GM12878 (cell line): ENCODE results near the gene TLR5. TPM values are rescaled to one million over a fixed set of nuclear protein-coding genes. Genes with fewer than 3 reads are reported as not detected.

ENCODE experiments used
- ASH2L ChIP-seq: fragments of 300-600, 200-600 bp; sonication (generic); IDR thresholded peaks from 2 replicates; pipeline ENCODE4 v1.6.1; 2017; ENCODE audit warnings: low read depth, mild to moderate bottlenecking, borderline replicate concordance
- EP300 ChIP-seq, 2 experiments: fragments of 150-350 bp in 1 of 2; IDR thresholded peaks; 2 replicates each; pipeline ENCODE4 v1.6.1; 2011 to 2012; ENCODE audit warnings: low read depth in 2 of 2, low read length in 2 of 2, borderline replicate concordance in 1 of 2, improper control_type of control experiment in 1 of 2, inconsistent platforms in 1 of 2; ENCODE audit not compliant: control insufficient read depth in 1 of 2
- RBBP5 ChIP-seq: fragments of 200-600 bp; sonication (generic); conservative IDR thresholded peaks from 2 replicates; pipeline ENCODE4 v1.6.1; 2016
- SRF ChIP-seq, 2 experiments: IDR thresholded peaks; 2 replicates each; pipeline ENCODE4 v1.6.1; 2011; ENCODE audit warnings: low read depth in 2 of 2, low read length in 2 of 2, mild to moderate bottlenecking in 1 of 2, moderate library complexity in 1 of 2
- polyA plus RNA-seq, 11 experiments: library from polyadenylated mRNA; depleted of rRNA in 4 of 11; unstranded in 6 of 11; stranded (reverse) in 5 of 11; fragments of >200 nt; fragmentation: Nextera tagmentation in 4 of 11; fragmentation: Illumina TruSeq in 1 of 11; extraction: Ambion mirVana in 4 of 11; extraction: Trizol in 1 of 11; gene quantifications; 1 replicate in 1 of 11; 2 replicates in 10 of 11; pipeline versions ENCODE4 v1.2.1 to v1.2.3, GENCODE V29; 2011 to 2016; ENCODE audit warnings: inconsistent platforms in 2 of 11, missing spikeins in 2 of 11, low read depth in 1 of 11
- total RNA-seq, 4 experiments: library from RNA; depleted of rRNA in 3 of 4; stranded (reverse); fragments of >200 nt in 3 of 4; fragmentation: Illumina TruSeq in 1 of 4; extraction: Trizol in 1 of 4; gene quantifications; 2 replicates each; pipeline versions ENCODE4 v1.2.1 to v1.2.3, GENCODE V29; 2013 to 2021
- TF ChIP-seq, protein P1 (sequence below): IDR thresholded peaks from 2 replicates; pipeline ENCODE4 v1.6.1; 2012; ENCODE audit warnings: mild to moderate bottlenecking, low read depth, low read length

Gene TLR5
- total and polyA plus RNA-seq, 10 of the 15 experiments (the other 5 are each of a cell fraction or from before 2014, with no cell fraction given) = 0.34 to 5.3 (median 0.79) TPM

DNA sequence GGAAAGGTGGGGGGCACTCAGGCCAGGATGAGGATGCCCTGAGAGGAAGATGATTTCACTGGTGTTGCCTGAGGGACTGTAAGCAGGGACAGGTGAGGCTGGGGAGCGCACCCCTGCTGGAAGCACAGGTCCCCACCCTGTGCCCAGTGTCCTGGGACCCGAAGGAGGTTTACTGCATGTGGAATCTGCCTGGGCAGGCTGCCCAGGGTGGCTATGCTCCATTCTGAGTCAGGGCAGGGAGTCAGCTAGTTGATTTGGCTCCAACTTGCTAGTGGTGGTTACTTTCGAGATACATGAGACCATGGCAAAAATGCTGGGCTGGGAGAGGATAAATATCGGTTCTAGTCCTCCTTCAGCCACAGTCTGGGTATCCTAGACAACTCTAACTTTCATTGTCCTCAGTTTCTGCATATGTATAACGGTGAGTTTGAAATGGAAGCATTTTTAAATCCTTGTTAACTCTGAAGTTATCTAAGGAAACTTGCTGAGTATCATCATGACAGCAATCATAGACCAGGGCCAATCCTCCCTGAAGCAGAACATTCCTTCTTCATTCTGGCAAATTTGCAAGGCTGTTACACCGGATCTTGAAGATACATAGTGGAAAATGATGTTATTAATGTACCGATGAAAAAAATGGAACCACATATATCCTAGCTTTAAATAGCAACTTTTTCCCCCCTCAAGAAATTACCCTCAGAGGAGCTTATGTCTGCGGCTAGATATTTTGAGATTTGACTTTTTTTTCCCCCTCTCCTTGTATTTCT lies 7.7 kb downstream of the TLR5 start (continued):
- TF ChIP-seq, protein P1, sequence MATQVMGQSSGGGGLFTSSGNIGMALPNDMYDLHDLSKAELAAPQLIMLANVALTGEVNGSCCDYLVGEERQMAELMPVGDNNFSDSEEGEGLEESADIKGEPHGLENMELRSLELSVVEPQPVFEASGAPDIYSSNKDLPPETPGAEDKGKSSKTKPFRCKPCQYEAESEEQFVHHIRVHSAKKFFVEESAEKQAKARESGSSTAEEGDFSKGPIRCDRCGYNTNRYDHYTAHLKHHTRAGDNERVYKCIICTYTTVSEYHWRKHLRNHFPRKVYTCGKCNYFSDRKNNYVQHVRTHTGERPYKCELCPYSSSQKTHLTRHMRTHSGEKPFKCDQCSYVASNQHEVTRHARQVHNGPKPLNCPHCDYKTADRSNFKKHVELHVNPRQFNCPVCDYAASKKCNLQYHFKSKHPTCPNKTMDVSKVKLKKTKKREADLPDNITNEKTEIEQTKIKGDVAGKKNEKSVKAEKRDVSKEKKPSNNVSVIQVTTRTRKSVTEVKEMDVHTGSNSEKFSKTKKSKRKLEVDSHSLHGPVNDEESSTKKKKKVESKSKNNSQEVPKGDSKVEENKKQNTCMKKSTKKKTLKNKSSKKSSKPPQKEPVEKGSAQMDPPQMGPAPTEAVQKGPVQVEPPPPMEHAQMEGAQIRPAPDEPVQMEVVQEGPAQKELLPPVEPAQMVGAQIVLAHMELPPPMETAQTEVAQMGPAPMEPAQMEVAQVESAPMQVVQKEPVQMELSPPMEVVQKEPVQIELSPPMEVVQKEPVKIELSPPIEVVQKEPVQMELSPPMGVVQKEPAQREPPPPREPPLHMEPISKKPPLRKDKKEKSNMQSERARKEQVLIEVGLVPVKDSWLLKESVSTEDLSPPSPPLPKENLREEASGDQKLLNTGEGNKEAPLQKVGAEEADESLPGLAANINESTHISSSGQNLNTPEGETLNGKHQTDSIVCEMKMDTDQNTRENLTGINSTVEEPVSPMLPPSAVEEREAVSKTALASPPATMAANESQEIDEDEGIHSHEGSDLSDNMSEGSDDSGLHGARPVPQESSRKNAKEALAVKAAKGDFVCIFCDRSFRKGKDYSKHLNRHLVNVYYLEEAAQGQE = no peak
- TF ChIP-seq ASH2L (no peak), EP300 (IDR thresholded peaks at IDR 0.05; ENCODE audit: borderline replicate concordance in 1 of 2, control insufficient read depth in 1 of 2, low read depth in 2 of 2, low read length in 2 of 2) (no peak), SRF (IDR thresholded peaks at IDR 0.05; ENCODE audit: low read depth in 2 of 2, low read length in 2 of 2) (no peak), RBBP5 (no peak)
